Adipocyte (in vitro differentiated cells): Measurements from ENCODE around the gene ZNF280A.

Experiments
- DNase-seq: peaks from one replicate; pipeline ENCODE4 v3.0.0-alpha.2; 2015; ENCODE audit warnings: low read depth
- H3K27me3 ChIP-seq: replicated peaks from 2 replicates; pipeline ENCODE4 v1.7.0; 2013; ENCODE audit warnings: mild to moderate bottlenecking, low read length, moderate library complexity; ENCODE audit not compliant: control insufficient read depth, insufficient read depth
- H3K36me3 ChIP-seq: 2 replicates; pipeline ENCODE4 v1.7.0; 2013; ENCODE audit warnings: low read length, mild to moderate bottlenecking, moderate library complexity; ENCODE audit not compliant: control insufficient read depth, insufficient read depth, severe bottlenecking
- H3K4me1 ChIP-seq: 2 replicates; pipeline ENCODE4 v1.7.0; 2013; ENCODE audit warnings: mild to moderate bottlenecking, low read length, moderate library complexity; ENCODE audit not compliant: control insufficient read depth, insufficient read depth
- H3K4me3 ChIP-seq: 2 replicates; pipeline ENCODE4 v1.7.0; 2013; ENCODE audit warnings: mild to moderate bottlenecking, low read length, moderate library complexity
- H3K9ac ChIP-seq: 2 replicates; pipeline ENCODE4 v1.7.0; 2013; ENCODE audit warnings: mild to moderate bottlenecking, low read length, moderate library complexity
- H3K9me3 ChIP-seq: 2 replicates; pipeline ENCODE4 v1.7.0; 2013; ENCODE audit warnings: mild to moderate bottlenecking, low read length, moderate library complexity; ENCODE audit not compliant: control insufficient read depth

Gene ZNF280A, protein sequence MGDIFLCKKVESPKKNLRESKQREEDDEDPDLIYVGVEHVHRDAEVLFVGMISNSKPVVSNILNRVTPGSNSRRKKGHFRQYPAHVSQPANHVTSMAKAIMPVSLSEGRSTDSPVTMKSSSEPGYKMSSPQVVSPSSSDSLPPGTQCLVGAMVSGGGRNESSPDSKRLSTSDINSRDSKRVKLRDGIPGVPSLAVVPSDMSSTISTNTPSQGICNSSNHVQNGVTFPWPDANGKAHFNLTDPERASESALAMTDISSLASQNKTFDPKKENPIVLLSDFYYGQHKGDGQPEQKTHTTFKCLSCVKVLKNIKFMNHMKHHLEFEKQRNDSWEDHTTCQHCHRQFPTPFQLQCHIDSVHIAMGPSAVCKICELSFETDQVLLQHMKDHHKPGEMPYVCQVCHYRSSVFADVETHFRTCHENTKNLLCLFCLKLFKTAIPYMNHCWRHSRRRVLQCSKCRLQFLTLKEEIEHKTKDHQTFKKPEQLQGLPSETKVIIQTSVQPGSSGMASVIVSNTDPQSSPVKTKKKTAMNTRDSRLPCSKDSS

DNA sequence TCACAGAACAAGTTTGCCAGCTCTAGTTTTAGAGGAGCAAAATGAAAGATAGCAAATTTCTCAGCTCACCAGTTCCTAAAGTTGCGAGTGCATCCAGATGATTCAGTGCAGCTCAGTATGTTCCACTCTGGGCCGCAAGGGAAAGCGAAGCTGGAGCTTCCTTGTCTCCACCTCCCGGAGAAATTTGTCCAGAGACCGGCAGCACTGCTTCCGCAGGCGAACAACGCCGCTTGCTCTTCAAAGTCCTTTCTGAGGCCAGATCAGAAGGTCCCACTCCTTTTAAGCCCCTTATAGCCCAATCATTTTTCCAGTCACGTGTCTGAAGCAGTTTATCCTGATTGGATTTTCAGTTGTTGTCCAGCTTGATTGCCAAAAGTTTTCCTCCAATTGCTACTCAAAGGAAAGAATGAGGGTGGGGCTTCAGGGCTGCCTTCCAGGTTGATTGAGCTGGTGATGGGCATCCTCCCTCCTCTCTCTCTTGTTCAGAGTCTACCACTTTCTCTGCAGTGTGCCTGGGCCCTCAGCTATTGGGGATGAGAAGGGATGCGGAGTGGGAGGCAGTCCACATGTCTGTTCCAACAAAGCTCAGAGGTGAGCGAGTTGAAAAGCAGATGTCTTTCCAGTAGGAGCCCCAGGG lies at the start of gene ZNF280A:
ZNF280A (minus strand) TSS at position 251 of the 637 bp plus-strand sequence. CDS start 4,640 bp downstream, outside the sequence.
- peak within 1 kb of the TSS; percentile 64 for H3K4me3 ChIP-seq
- peaks cover 17% of the 10 kb centered on the region for H3K27me3 ChIP-seq
- no peak for DNase-seq
- peak within 1 kb of the TSS; percentile 31 for H3K9ac ChIP-seq
- no peaks in the 10 kb centered on the region for H3K9me3 ChIP-seq
- H3K36me3 ChIP-seq: no peaks in the 10 kb centered on the region
- peaks cover 4% of the 10 kb centered on the region for H3K4me1 ChIP-seq

DNA sequence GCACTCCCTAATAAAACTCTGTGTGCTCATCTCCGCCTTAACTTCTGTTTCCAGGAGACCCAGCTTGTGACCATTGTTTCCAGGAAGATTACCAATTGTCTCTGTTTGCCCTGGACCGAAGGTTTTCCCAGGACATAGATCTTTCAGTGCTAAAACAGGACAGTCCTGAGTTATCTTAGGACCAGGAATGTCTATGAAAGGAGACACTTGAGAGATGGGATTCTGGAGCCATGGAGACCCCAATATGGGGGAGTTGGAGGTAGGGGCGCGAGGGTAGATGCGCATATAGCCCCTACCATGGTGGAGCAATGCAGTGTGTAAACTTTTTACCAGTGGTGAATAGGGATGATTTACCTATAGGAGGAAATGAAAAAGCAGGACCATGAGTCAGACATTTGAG lies 49.1 kb upstream of the ZNF280A start:
- Histone ChIP-seq H3K27me3 (peaks cover 62% of the 10 kb centered on the region), H3K4me1 (no peaks in the 10 kb centered on the region), H3K4me3 (no peak overlapping the region), H3K9me3 (peaks cover 10% of the 10 kb centered on the region), H3K36me3 (no peaks in the 10 kb centered on the region), H3K9ac (no peak overlapping the region)
- DNase-seq: no peak

DNA sequence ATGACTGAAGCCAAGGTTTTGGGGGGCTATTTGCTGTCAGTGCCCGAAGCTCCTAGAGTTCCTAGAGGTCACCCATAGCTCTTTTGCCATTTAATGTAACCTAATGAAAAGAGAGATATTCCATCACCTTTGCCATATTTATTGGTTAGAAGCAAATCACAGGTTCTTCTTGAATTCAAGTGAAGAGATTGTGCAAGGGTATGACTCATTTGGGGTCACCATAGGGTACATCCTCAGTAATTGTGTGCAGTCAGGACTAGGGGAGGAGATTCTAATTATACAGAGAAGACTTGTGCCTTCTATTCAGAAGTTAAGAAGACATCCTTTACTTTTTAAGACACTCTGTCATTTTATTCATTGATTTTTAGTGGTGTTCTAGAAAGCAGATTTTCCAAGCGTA lies 45.9 kb upstream of the ZNF280A start:
- no peak overlapping the region for H3K9ac ChIP-seq
- peaks cover 10% of the 10 kb centered on the region for H3K9me3 ChIP-seq
- H3K36me3 ChIP-seq: no peaks in the 10 kb centered on the region
- no peak overlapping the region for H3K4me3 ChIP-seq
- no peaks in the 10 kb centered on the region for H3K4me1 ChIP-seq
- peaks cover 36% of the 10 kb centered on the region for H3K27me3 ChIP-seq
- DNase-seq: peak; percentile 15

DNA sequence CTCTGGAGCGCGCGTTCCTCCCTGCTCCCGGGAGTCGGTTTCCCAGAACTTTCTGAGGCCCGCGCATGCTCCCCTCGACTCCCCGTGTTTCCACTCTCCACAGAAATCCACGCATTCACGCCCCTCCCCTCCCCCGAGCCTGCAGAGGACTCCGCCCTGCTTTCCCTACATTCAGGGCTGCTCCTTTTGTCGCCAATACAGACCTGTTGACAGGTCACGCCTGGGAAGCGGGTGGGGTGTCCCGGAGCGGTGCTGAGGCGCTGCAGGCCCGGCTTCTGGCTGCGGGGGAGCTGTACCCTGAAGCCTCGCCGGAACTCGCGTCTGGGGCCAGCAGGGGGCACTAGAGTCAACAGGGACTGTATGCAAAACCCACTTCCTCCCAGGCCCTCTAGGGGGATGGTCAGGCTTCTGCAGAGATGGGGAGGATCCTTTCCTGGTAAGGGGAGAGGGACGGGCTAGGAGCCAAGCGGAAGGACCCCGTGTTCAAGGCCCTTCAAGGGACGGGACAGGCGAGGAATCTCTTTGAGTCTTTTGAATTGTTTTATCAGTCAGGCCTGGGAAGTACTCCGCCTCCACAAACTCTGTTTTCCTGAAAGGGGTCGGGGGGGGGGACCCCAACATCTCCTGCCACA lies 39.0 kb upstream of the ZNF280A start, which contains the start of gene PRAME:
PRAME (minus strand) TSS at position 294 of the 632 bp plus-strand sequence. CDS start 2,433 bp downstream, outside the sequence.
- peak; percentile 12 for DNase-seq
- no peak within 1 kb of the TSS for H3K4me3 ChIP-seq
- H3K27me3 ChIP-seq: peaks cover 7% of the 10 kb centered on the region
- no peak within 1 kb of the TSS for H3K9ac ChIP-seq
- no peaks in the 10 kb centered on the region for H3K36me3 ChIP-seq
- no peaks in the 10 kb centered on the region for H3K9me3 ChIP-seq
- H3K4me1 ChIP-seq: no peaks in the 10 kb centered on the region

DNA sequence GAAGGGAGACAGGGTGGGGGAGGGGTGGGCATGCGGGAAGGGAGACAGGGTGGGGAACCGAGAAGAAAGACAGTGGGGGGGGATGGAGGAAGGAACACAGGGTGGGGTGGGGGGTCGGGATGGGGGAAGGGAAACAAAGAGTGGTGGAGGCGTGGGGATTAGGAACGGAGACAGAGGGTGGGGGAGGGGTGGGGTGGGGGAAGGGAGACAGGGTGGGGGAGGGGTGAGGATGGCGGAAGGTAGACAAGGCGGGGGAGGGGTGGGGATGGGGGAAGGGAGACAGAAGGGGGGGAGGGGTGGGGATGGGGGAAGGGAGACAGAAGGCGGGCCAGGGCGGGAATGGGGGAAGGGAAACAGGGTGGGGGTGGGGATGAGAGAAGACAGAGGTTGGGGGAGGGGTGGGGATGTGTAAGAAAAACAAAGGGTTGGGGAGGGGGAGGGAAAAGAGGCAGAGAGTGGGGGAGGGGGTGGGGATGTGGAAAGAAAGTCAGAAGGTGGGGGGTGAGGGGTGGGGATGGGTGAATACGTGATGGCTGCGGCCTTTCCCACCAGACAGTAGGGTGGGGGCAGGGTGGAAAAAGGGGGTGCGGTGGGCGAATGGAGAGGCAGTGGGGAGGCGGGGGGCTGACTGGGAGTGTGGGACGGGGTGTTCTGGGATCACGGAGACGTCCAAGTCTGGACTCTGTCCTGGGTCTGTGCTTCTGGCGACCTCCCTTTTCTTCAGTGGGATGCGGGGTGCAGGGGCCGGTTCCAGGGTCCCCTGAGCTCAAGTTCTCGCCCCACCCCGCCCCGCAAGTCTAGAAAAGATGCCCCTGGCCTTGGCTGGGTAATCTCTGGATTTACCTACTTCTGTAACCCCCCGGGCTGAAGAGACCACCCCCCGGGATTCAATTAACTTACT lies 38.3 kb upstream of the ZNF280A start:
- H3K9me3 ChIP-seq: no peaks in the 10 kb centered on the region
- no peak for DNase-seq
- H3K9ac ChIP-seq: no peak overlapping the region
- H3K27me3 ChIP-seq: peaks cover 4% of the 10 kb centered on the region
- H3K36me3 ChIP-seq: no peaks in the 10 kb centered on the region
- no peak overlapping the region for H3K4me3 ChIP-seq
- no peaks in the 10 kb centered on the region for H3K4me1 ChIP-seq

DNA sequence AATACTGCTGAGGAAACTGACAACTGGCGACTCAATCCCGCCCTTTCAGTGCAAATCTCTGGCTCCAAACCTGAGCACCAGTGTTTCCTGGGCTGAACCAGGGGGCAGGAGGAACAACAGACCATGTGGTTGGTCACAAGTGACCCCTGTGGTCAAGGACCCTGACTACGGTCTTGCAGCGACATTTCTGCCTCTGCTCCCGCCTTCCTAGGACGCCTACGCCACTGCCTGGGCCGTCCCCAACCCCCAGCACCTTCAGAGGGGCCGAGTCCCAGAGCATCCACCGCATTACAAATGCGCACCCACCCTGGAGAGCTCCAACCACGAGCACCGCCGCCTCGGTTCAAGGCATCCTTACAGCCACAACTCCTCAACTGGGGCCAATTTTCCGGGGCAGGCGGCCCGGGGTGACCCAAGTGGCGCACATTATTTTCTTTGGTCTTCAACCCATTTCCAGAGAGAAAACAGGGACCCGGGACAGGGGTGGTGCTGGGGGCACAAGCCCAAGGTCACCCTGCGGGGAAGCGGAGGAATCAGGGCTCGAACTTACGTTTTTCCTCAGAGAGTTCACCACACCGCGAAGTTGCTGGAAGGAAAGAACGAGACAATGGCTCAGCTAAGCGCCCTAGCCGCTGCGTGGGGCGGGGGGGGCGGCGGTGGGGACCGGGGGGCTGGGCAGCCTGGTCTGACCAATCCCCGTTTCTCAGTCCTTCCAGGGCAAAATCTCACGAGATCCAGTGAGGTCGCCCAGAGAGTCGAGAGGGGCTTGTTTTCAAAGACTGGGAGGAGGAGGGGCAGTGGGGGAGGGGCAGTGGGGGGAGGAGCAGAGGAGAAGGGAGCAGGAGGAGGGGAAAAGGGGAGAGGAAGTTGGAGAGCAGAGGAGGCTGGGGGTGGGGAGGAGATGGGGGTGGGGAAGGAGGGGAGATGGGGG lies 37.2 kb upstream of the ZNF280A start:
- H3K27me3 ChIP-seq: peaks cover 10% of the 10 kb centered on the region
- H3K9ac ChIP-seq: no peak overlapping the region
- H3K4me1 ChIP-seq: no peaks in the 10 kb centered on the region
- DNase-seq: no peak
- no peaks in the 10 kb centered on the region for H3K9me3 ChIP-seq
- H3K4me3 ChIP-seq: no peak overlapping the region
- H3K36me3 ChIP-seq: no peaks in the 10 kb centered on the region

DNA sequence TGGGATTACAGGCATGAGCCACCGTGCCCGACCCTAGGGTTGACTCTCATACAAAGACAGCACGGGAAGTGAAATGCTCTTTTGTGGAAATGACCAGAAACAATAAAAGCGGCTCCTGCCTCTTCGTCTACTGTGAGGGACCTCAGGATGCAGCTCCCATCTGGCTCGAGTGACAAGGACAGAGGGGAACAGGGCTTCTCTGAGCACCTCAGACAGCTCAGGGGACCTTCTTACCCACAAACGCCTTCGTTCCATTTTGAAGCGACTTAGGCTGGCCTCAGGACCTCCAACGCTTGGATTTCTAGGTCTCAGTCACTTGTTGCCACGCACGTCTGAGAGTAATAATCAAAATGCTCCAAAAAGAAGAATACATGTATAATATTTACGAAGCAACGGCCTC lies 36.5 kb upstream of the ZNF280A start:
- Histone ChIP-seq H3K4me3 (no peak overlapping the region), H3K36me3 (no peaks in the 10 kb centered on the region), H3K4me1 (no peaks in the 10 kb centered on the region), H3K27me3 (peaks cover 10% of the 10 kb centered on the region), H3K9me3 (no peaks in the 10 kb centered on the region), H3K9ac (no peak overlapping the region)
- no peak for DNase-seq

DNA sequence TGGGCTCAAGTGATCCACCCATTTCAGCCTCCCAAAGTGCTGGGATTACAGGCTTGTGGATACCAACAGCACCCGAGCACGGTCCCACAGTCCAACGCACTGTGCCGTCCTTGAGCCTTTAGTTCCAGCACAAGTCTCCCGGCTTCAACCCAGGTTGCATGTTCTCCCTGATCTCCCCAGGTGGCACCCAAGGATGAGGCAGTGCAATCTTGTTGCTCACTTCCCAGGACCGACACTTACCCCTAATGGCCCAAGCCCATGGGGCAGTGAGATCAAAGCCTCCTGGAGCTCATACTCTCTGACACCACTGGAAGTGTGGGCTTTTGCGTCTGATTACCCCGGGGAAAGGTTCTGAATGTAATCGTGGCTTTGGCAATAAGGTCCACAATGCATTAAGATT lies 35.5 kb upstream of the ZNF280A start:
- peaks cover 10% of the 10 kb centered on the region for H3K27me3 ChIP-seq
- no peaks in the 10 kb centered on the region for H3K36me3 ChIP-seq
- DNase-seq: no peak
- no peaks in the 10 kb centered on the region for H3K4me1 ChIP-seq
- no peak overlapping the region for H3K4me3 ChIP-seq
- no peaks in the 10 kb centered on the region for H3K9me3 ChIP-seq
- H3K9ac ChIP-seq: no peak overlapping the region

DNA sequence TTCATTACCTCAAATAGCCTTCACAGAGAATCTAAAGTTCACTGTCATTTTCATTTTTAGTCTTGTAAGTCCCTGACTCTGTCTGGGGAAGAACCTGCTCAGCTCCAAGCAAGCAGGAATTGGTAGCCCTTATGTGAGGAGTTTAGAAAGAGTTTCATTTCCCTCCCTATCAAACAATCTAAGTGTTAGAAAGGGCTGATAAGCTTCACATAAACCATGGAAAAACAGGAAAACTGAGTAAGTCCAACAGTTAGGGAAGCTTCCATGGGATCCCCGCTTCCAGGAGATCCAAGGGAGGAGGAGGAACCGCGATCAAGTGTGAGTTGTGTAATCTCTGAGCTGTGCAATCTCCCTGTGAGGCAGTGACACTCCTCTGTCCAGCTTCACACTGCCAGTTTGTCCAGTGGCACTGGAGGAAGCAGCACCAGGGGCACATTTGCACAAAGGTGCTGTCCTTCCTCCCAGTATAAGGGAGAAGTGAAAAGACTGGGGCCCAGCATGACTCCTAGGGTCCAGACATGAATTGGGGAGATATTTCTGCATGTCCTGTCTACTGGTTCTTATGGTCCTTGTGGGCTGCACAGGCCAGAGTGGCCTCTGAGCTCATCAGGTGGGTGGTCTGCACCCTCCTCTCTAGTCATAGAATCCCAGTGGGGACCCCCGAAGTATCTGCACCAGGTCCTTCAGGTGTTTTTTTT lies 34.7 kb upstream of the ZNF280A start:
- Histone ChIP-seq H3K27me3 (peaks cover 16% of the 10 kb centered on the region), H3K36me3 (no peaks in the 10 kb centered on the region), H3K4me3 (no peak overlapping the region), H3K4me1 (no peaks in the 10 kb centered on the region), H3K9ac (no peak overlapping the region), H3K9me3 (no peaks in the 10 kb centered on the region)
- DNase-seq: no peak
